Ishikawa (cell line): ENCODE data around the gene RAB3IL1.

Experiments used
- CEBPB ChIP-seq: IDR thresholded peaks from 2 replicates; pipeline ENCODE4 v1.6.1; 2012
- CREB1 ChIP-seq: IDR thresholded peaks from 2 replicates; pipeline ENCODE4 v1.6.1; 2012; ENCODE audit warnings: low read depth
- EGR1 ChIP-seq: IDR thresholded peaks from 2 replicates; pipeline ENCODE4 v1.6.1; 2012
- EP300 ChIP-seq: IDR thresholded peaks from 2 replicates; pipeline ENCODE4 v1.6.1; 2012; ENCODE audit warnings: borderline replicate concordance
- FOXM1 ChIP-seq: IDR thresholded peaks from 2 replicates; pipeline ENCODE4 v1.6.1; 2012; ENCODE audit warnings: low read depth, borderline replicate concordance
- NFIC ChIP-seq: IDR thresholded peaks from 2 replicates; pipeline ENCODE4 v1.6.1; 2012
- RAD21 ChIP-seq: IDR thresholded peaks from 2 replicates; pipeline ENCODE4 v1.6.1; 2012; ENCODE audit warnings: low read depth
- TAF1 ChIP-seq: IDR thresholded peaks from 2 replicates; pipeline ENCODE4 v1.6.1; 2012; ENCODE audit warnings: low read depth, mild to moderate bottlenecking
- TCF12 ChIP-seq: IDR thresholded peaks from 2 replicates; pipeline ENCODE4 v1.6.1; 2012; ENCODE audit warnings: low read depth
- TEAD4 ChIP-seq: IDR thresholded peaks from 2 replicates; pipeline ENCODE4 v1.6.1; 2012
- USF1 ChIP-seq: IDR thresholded peaks from 2 replicates; pipeline ENCODE4 v1.6.1; 2012
- YY1 ChIP-seq: IDR thresholded peaks from 2 replicates; pipeline ENCODE4 v1.6.1; 2012; ENCODE audit warnings: low read depth
- ZBTB7A ChIP-seq: IDR thresholded peaks from 2 replicates; pipeline ENCODE4 v1.6.1; 2012; ENCODE audit warnings: low read depth
- TF ChIP-seq, protein P1 (sequence below): IDR thresholded peaks from 2 replicates; pipeline ENCODE4 v1.6.1; 2012
- TF ChIP-seq, protein P2 (sequence below): IDR thresholded peaks from 2 replicates; pipeline ENCODE4 v1.6.1; 2012; ENCODE audit warnings: low read depth, mild to moderate bottlenecking

RAB3IL1 gene

GRCh38 chr11:61892085-61892370, 25.3 kb downstream of the RAB3IL1 start:
- TF ChIP-seq USF1 (no peak), YY1 (no peak), TEAD4 (no peak)

DNA sequence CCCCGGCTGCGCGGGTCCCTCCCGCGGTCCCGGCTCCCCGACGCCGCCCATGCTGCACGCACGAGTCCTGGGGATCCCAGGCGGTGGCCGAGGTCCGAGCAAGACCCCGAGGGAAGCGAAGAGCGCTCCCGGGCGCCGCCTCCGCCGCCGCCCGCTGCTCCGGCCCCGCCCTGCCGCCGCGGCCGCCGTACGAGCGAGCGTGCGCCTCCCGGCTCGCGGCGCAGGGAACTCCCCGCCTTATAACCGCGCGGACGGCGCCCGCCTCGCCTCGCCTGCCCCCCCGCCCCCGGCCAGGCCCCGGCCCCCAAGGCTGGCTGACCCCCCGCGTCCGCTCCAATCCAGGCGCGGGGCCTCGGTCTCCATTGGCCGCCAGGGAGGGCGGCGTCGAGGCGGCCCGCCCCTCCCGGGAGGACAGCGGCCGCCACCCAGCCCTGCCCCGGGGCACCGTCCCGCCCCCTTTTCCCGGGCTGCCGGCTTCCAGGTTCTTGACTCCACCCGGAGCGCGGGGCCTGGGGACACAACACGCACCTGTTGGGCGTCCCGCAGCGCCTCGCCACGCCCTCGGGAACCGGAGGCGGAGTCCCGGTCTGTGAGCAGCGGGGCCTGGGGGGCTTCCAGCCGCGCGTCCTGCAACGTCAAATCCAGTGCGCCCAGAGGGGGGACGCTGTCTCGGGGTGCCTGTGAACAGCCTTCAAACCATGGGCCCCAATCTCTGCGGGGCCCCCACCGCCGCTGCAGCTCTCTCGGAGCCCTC, 25.9 kb downstream of the RAB3IL1 start, which contains the start of gene FADS3:
Gene FADS3 (minus strand): TSS at position 215 of the 754 bp plus-strand sequence. CDS start 164 bp downstream, at position 51.
- no peak for TF ChIP-seq RAD21
- TF ChIP-seq, protein P1, sequence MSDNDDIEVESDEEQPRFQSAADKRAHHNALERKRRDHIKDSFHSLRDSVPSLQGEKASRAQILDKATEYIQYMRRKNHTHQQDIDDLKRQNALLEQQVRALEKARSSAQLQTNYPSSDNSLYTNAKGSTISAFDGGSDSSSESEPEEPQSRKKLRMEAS = peak; percentile 3; the same call in 1 of the 2 replicates
- no peak for TF ChIP-seq CEBPB
- peak; percentile 94 for TF ChIP-seq ZBTB7A
- TF ChIP-seq FOXM1 = no peak

DNA sequence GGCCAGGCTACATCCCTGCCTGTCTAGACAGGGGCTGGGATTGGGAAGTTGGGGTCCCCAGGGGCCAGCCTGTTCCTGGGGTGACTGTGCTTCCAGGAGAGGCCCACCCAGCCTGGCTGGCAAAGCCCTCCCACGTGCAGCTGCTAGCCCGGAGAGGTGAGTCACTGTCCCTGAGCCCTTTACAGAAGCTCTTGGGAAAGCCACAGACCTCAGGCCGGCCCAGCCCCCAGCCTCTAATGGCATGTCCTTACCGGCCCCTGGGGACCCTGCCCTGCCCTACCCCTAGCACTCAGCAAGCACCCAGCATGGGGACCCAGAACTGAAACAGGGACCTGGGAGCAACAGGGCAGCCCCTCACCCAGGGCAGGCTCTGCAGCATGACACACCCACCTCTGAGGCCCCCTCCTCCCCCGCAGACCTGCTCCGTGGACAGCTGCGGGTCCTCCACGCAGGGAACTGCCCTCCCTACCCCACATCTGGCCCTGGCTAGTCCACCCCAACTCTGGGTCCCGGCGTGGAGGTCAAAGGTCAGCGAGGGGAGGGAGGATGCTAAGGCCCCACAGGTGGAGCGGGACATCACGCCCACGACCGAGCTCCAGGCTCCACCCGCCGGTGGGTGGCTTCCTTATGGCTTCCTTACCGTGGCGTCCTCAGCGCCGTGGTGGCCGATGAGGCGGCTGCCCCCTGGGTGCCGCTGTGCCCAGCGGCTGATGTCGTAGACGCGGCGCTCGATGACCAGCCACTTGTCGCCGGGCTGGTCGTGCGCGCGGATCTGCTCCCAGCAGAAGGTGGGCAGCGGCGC, 26.6 kb downstream of the RAB3IL1 start:
- TF ChIP-seq EGR1 = peak; percentile 52
- no peak for TF ChIP-seq USF1
- no peak for TF ChIP-seq EP300
- no peak for TF ChIP-seq CEBPB
- no peak for TF ChIP-seq YY1
- TF ChIP-seq TAF1 = no peak
- TF ChIP-seq TEAD4 = no peak

GRCh38 chr11:61889831-61890230, 27.5 kb downstream of the RAB3IL1 start:
- TF ChIP-seq NFIC (no peak), FOXM1 (no peak), EGR1 (no peak)
- TF ChIP-seq, protein P2, sequence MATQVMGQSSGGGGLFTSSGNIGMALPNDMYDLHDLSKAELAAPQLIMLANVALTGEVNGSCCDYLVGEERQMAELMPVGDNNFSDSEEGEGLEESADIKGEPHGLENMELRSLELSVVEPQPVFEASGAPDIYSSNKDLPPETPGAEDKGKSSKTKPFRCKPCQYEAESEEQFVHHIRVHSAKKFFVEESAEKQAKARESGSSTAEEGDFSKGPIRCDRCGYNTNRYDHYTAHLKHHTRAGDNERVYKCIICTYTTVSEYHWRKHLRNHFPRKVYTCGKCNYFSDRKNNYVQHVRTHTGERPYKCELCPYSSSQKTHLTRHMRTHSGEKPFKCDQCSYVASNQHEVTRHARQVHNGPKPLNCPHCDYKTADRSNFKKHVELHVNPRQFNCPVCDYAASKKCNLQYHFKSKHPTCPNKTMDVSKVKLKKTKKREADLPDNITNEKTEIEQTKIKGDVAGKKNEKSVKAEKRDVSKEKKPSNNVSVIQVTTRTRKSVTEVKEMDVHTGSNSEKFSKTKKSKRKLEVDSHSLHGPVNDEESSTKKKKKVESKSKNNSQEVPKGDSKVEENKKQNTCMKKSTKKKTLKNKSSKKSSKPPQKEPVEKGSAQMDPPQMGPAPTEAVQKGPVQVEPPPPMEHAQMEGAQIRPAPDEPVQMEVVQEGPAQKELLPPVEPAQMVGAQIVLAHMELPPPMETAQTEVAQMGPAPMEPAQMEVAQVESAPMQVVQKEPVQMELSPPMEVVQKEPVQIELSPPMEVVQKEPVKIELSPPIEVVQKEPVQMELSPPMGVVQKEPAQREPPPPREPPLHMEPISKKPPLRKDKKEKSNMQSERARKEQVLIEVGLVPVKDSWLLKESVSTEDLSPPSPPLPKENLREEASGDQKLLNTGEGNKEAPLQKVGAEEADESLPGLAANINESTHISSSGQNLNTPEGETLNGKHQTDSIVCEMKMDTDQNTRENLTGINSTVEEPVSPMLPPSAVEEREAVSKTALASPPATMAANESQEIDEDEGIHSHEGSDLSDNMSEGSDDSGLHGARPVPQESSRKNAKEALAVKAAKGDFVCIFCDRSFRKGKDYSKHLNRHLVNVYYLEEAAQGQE = no peak

- TF ChIP-seq NFIC (no peak), ZBTB7A (no peak), EP300 (no peak), RAD21 (no peak), TEAD4 (no peak)
- TF ChIP-seq, protein P1 = no peak
- TF ChIP-seq, protein P2 = no peak
Measured at GRCh38 chr11:61888590-61888989, 28.8 kb downstream of the RAB3IL1 start.

DNA sequence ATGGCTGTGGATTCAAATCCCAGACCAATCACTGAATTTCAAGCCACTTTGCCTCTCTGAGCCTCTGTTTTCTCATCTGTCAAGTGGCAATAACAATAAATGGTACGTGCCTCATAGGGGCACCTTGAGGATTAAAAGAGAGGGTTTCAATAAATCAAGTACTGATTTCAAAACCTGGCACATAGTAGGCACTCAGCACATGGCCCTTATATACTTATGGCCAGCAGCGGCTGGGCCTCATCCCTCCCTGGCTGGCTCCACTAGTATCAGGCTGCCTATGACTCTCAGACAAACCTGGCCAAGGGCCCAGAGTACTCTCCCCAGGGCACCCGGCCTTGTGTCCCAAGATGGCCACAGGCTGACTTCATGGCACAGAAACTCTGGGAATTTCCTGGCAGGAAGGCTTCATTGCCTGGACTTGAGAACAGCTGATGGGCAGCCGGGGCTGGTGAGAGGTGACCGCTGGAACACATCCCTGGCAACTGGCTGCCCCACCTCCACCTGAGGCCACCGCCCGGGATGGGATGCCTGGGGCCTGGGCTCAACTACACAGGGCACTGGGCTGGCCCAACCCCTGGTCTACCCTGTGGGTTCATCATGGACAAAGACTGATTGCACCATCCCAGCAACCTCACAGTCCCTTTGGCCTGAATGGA, 29.4 kb downstream of the RAB3IL1 start:
- no peak for TF ChIP-seq FOXM1
- peak; percentile 95 for TF ChIP-seq TEAD4
- TF ChIP-seq TCF12 = peak; percentile 60; the same call in 1 of the 2 replicates
- TF ChIP-seq YY1 = peak; percentile 84
- TF ChIP-seq, protein P1 = peak; percentile 47; the same call in 1 of the 2 replicates
- TF ChIP-seq USF1 = peak; percentile 20; the same call in 1 of the 2 replicates
- TF ChIP-seq CREB1 = no peak
- no peak for TF ChIP-seq RAD21
- TF ChIP-seq NFIC = peak; percentile 87
